A204.1 (cell line): Measurements from ENCODE around the gene ACAT1.
"Not testable (repeated sequence)": the region's sequence is repeated elsewhere in the genome, so short reads cannot be mapped to it uniquely, and the experiment has no call there.

ENCODE experiments used
- FAIRE-seq: peaks from 2 replicates; lab custom pipeline; 2012; peaks lifted over from hg19 to GRCh38; lab: Jason Lieb, UNC

The ACAT1 gene

GRCh38 chr11:108147150-108147549, 25.8 kb downstream of the ACAT1 start:
- FAIRE-seq = no peak

- no peak for FAIRE-seq
Observed at GRCh38 chr11:108148556-108148955, 27.2 kb downstream of the ACAT1 start.

DNA sequence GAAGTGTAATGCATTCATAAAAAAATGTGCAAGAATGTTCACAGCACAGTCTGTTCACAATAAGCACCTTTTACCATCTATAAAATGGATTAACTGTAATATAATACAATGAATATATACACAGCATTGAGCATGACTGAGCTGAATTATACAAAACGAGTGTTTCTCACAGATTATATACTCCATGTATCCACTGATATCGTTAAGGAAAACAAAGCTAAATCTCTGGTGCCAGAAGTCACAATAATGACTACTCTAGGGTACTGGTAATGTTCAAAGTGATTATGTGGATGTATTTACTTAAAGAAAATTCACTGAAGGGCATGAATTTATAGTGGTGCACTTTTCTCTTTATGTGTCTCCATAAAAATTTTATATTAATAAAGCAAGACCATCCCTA, 33.2 kb downstream of the ACAT1 start:
- FAIRE-seq = no peak

- FAIRE-seq = no peak
Observed at GRCh38 chr11:108160970-108161566, 39.7 kb downstream of the ACAT1 start.

- not testable (repeated sequence) for FAIRE-seq
Observed at GRCh38 chr11:108162878-108163277, 41.5 kb downstream of the ACAT1 start.

DNA sequence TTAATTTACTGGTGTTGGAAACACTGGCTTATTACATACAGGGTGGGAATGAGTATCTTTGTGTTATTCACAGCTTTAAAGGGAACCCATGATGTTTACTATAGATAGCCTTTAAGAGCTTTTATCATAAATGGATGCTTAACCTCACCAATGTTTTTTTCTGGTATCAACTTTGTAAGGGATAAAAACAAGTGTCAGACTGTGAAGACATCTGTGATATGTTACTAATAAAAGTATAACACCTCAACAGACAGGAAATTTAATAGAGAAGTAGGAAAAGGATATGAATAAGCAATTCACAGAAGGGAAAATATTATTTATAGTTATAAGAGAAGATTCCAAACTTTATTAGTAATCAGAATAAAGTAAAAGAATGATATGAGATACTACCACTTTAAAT, 46.3 kb downstream of the ACAT1 start:
- FAIRE-seq = no peak

DNA sequence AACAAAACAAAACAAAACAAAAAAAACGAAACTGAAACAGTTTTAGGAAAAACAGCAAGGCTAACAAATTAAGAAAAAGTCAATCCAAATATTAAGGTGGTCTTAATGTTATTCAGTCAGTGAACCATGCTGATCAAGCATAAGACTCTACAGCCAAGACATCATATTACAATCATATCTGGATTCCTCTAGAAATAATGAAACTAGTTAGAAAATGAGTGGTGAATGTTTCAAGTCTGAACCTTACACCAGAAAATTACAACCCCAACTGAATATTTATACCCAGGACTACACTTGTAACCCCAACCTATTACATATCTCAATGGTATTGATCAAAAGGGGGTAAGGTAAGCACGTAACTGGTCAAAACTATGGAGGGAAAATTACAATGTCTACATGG, 48.8 kb downstream of the ACAT1 start:
- FAIRE-seq = no peak

DNA sequence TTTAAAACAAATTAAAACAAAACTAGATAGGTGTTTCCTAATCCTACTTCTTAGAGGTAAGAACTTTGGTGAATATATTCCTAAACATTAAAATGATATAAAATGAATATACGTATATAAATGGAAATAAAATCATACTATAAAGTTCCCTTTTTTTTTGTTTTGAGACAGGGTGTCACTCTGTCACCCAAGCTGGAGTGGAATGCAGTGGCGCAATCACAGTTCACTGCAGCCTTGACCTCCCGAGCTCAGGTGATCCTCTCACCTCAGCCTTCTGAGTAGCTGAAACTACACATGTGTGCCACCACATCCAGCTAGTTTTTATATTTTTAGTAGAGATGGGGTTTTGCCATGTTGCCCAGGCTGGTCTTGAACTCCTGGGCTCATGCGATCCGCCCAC, 56.2 kb downstream of the ACAT1 start:
- no peak for FAIRE-seq

- FAIRE-seq = no peak
Observed at GRCh38 chr11:108193725-108194124, 72.4 kb downstream of the ACAT1 start.

GRCh38 chr11:108196901-108197300, 75.5 kb downstream of the ACAT1 start:
- no peak for FAIRE-seq
